Activated CD4-positive, alpha-beta T cell treated with anti-CD3 and anti-CD28 coated beads for 36 hours (primary cell): Measurements from ENCODE around the gene TNFAIP8L2. TPM values are rescaled to one million over a fixed set of nuclear protein-coding genes. Genes with fewer than 3 reads are reported as not detected.
A peak's percentile ranks its signal among the peaks of the same experiment; 100 is the strongest.

Experiments
- ATAC-seq: fragments of 200-7000 bp; cut with Tn5 transposase; one replicate; pipeline ENCODE4 v1.10.0; 2021; ENCODE audit warnings: mild to moderate bottlenecking, moderate library complexity
- CTCF ChIA-PET: fragments of 350-600 bp; sonication (Branson Sonifier 250); formaldehyde crosslinking; loops from one replicate; lab custom pipeline; 2021; ENCODE audit warnings: antibody characterized with exemption; lab: Charles Lee
- POLR2A ChIA-PET: fragments of 350-600 bp; sonication (Branson Sonifier 250); formaldehyde crosslinking; loops from one replicate; lab custom pipeline; 2021; ENCODE audit warnings: antibody characterized with exemption, inconsistent platforms; lab: Charles Lee
- DNase-seq: peaks from one replicate; pipeline ENCODE4 v3.0.0-alpha.2; 2020
- H3K27ac Mint-ChIP-seq: one replicate; pipeline ENCODE4 v1.8.0; 2021; ENCODE audit warnings: mixed read lengths
- H3K27me3 Mint-ChIP-seq: one replicate; pipeline ENCODE4 v1.8.0; 2021; ENCODE audit warnings: mixed read lengths
- H3K36me3 Mint-ChIP-seq: one replicate; pipeline ENCODE4 v1.8.0; 2021; ENCODE audit warnings: low read depth, mixed read lengths
- H3K4me1 Mint-ChIP-seq: one replicate; pipeline ENCODE4 v1.8.0; 2021; ENCODE audit warnings: mixed read lengths
- H3K4me3 Mint-ChIP-seq: one replicate; pipeline ENCODE4 v1.8.0; 2021; ENCODE audit warnings: mild to moderate bottlenecking, moderate library complexity, mixed read lengths
- H3K9me3 Mint-ChIP-seq: one replicate; pipeline ENCODE4 v1.8.0; 2021; ENCODE audit warnings: low read depth, mixed read lengths
- intact Hi-C, 2 experiments: fragments of 100-400 bp; cut with DNase I in 1 of 2; cut with micrococcal nuclease in 1 of 2; formaldehyde crosslinking; loops; one replicate each; pipeline versions ENCODE4 v1.14.2 to v1.15.1; 2022 to 2024; cut with DNase I, micrococcal nuclease
- total RNA-seq, 2 experiments: library from RNA; stranded (reverse); gene quantifications; one replicate each; pipeline ENCODE4 v1.2.3, GENCODE V29; 2021

The TNFAIP8L2 gene
- 10 to 100 TPM; 18.4 to 19.2 TPM for total RNA-seq

DNA sequence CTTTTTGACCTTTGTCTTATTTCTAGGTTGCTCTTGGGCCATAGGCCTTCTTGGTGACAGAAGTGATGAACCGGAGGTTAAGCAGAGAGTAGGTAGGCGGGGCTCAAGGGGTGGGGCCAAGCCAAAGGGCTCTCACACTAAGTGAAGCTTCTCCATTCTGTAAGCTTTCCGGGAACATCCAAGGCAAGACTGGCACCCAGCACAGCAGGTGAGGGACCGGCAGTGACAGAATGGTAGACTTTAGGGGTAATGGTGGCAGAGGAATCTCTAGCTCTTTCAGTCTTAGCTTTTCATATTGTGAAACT, at the start of gene TNFAIP8L2:
TSS of gene TNFAIP8L2 (plus strand) at position 135 of the 305 bp plus-strand sequence. CDS start 2,049 bp downstream, outside the sequence.
- Mint-ChIP-seq H3K27me3 (no peaks in the 10 kb centered on the region), H3K36me3 (peaks cover 36% of the 10 kb centered on the region), H3K9me3 (no peaks in the 10 kb centered on the region), H3K27ac (peak within 1 kb of the TSS; percentile 99), H3K4me1 (peaks cover 44% of the 10 kb centered on the region), H3K4me3 (peak within 1 kb of the TSS; percentile 88)
- ATAC-seq (peak; percentile 85), DNase-seq (peak; percentile 91)
- ChIA-PET POLR2A (interaction anchor here (0.6 to 2.1 kb wide), 14 partner anchors 8 to 541 kb away, joined by 3 to 17 read pairs (median 4); partner anchors contain the start of genes C1orf56, LYSMD1, MINDY1 and PSMD4), CTCF (interaction anchor here (0.5 to 8.0 kb wide), 35 partner anchors 8 to 589 kb away, joined by 3 to 195 read pairs (median 4); partner anchors contain the start of genes GABPB2, LYSMD1, MINDY1 and MLLT11)
- intact Hi-C loops: loop anchor here (1.0 to 5.0 kb wide), 14 partner anchors 9 to 594 kb away; partner anchors contain the start of genes CDC42SE1 (in 2 of the 2), PRUNE1 (in 2 of the 2), SEMA6C (in 2 of the 2) and ARNT (in 1 of the 2)

GRCh38 chr1:151106894-151107293, 49.6 kb upstream of the TNFAIP8L2 start:
- CTCF ChIA-PET: no interaction called here
- DNase-seq: no peak
- H3K4me1 Mint-ChIP-seq: no peaks in the 10 kb centered on the region
- H3K27me3 Mint-ChIP-seq: no peaks in the 10 kb centered on the region
- no peak overlapping the region for H3K4me3 Mint-ChIP-seq
- peaks cover 4% of the 10 kb centered on the region for H3K36me3 Mint-ChIP-seq
- H3K9me3 Mint-ChIP-seq: no peaks in the 10 kb centered on the region
- POLR2A ChIA-PET: no interaction called here
- ATAC-seq: no peak
- intact Hi-C loops: no loop called here
- no peak overlapping the region for H3K27ac Mint-ChIP-seq

GRCh38 chr1:151108331-151108730, 48.1 kb upstream of the TNFAIP8L2 start:
- DNase-seq (no peak), ATAC-seq (no peak)
- CTCF ChIA-PET: interaction anchor here (0.6 to 2.9 kb wide), 2 partner anchors 8 to 48 kb away, joined by 3 to 15 read pairs; no protein-coding TSS in a partner anchor
- intact Hi-C loops: no loop called here
- no peaks in the 10 kb centered on the region for H3K27me3 Mint-ChIP-seq
- H3K9me3 Mint-ChIP-seq: no peaks in the 10 kb centered on the region
- H3K27ac Mint-ChIP-seq: no peak overlapping the region
- no peak overlapping the region for H3K4me3 Mint-ChIP-seq
- peaks cover 4% of the 10 kb centered on the region for H3K36me3 Mint-ChIP-seq
- POLR2A ChIA-PET: no interaction called here
- no peaks in the 10 kb centered on the region for H3K4me1 Mint-ChIP-seq

DNA sequence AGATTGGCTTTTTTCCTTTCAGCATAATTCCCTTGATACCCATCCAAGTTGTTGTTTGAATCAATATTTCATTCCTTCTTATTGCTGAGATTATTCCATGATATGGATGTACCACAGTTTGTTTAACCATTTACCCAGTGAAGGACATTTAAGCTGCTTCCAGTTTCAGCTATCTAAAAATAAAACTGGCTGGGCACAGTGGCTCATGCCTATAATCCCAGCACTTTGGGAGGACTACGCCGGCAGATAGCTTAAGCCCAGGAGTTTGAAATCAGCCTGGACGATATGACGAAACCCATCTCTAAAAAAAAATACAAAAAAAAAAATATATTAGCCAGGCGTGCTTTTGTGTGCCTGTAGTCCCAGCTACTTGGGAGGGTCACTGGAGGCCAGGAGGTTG, 42.6 kb upstream of the TNFAIP8L2 start:
- ATAC-seq: no peak
- H3K27me3 Mint-ChIP-seq: no peaks in the 10 kb centered on the region
- no peaks in the 10 kb centered on the region for H3K4me1 Mint-ChIP-seq
- no peak overlapping the region for H3K27ac Mint-ChIP-seq
- H3K9me3 Mint-ChIP-seq: no peaks in the 10 kb centered on the region
- H3K36me3 Mint-ChIP-seq: no peaks in the 10 kb centered on the region
- POLR2A ChIA-PET: no interaction called here
- CTCF ChIA-PET: interaction anchor here (0.6 to 0.7 kb wide), 2 partner anchors 22 to 38 kb away, joined by 3 read pairs; no protein-coding TSS in a partner anchor
- no peak overlapping the region for H3K4me3 Mint-ChIP-seq
- intact Hi-C loops: no loop called here
- DNase-seq: no peak

DNA sequence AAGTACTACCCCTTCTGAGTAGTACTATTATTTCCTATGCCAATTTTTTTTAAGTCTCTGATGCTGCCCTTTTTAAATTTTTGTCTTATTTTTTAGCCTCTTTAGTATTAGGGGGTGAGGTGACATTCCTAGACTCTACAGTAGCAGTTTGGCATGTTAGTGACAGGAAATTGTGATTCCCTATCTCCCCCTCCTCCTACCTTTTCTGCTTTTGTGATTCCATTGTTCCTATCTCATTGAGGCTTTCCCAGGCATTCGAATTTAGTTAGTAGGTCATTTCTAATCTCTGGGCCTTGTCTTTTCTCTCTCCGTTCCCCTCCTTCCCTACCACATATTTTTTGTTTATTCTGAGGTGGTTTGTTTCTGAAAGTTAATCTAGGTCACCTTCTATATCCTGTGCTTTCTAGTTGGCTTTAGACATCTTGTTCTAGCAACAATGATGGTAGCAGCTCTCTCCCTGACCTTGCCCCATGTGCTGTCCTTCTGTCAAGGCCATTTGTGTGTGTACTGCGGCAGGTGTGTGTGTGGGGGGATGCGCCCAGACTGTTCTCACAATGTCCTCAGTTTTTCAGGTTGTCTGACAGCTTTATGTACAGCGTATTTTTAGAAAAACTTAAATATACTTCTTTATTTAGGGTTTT, 31.6 kb upstream of the TNFAIP8L2 start:
- ATAC-seq: no peak
- intact Hi-C loops: no loop called here
- ChIA-PET CTCF (interaction anchor here (1.2 kb wide), 1 partner anchor 23 kb away, joined by 3 read pairs; no protein-coding TSS in a partner anchor), POLR2A (no interaction called here)
- H3K27me3 Mint-ChIP-seq: no peaks in the 10 kb centered on the region
- no peak overlapping the region for H3K4me3 Mint-ChIP-seq
- H3K4me1 Mint-ChIP-seq: peaks cover 2% of the 10 kb centered on the region
- no peaks in the 10 kb centered on the region for H3K9me3 Mint-ChIP-seq
- H3K27ac Mint-ChIP-seq: no peak overlapping the region
- peaks cover 2% of the 10 kb centered on the region for H3K36me3 Mint-ChIP-seq
- DNase-seq: no peak

DNA sequence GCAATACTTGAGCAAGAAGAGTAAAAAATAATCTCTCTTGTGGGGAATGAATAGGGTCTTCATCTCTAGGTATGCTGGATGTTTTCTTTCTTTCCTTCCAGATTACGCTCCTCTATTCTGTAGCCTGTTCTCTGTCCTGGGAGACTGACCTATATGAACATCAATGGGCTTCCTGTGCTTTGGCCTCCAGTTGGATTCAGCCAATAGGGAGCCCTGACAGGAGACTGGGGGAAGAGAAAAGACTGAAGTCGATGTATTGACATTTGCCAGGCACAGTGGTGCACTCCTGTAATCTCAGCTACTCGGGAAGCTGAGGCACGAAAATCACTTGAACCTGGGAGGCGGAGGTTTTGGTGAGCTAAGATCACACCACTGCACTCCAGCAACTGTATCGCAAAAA, 27.6 kb upstream of the TNFAIP8L2 start:
- Mint-ChIP-seq H3K36me3 (no peaks in the 10 kb centered on the region), H3K4me3 (no peak overlapping the region), H3K27ac (no peak overlapping the region), H3K9me3 (no peaks in the 10 kb centered on the region), H3K27me3 (no peaks in the 10 kb centered on the region), H3K4me1 (peaks cover 16% of the 10 kb centered on the region)
- ChIA-PET POLR2A (no interaction called here), CTCF (interaction anchor here (0.8 kb wide), 1 partner anchor 53 kb away, joined by 3 read pairs; no protein-coding TSS in a partner anchor)
- no peak for ATAC-seq
- intact Hi-C loops: no loop called here
- DNase-seq: no peak

- no peaks in the 10 kb centered on the region for H3K9me3 Mint-ChIP-seq
- ATAC-seq (peak; percentile 100), DNase-seq (peak; percentile 93)
- ChIA-PET POLR2A (interaction anchor here (0.5 to 1.6 kb wide), 12 partner anchors 11 to 439 kb away, joined by 3 to 7 read pairs (median 4); partner anchors contain the start of genes PSMD4, TNFAIP8L2 and VPS72), CTCF (interaction anchor here (0.6 to 2.5 kb wide), 21 partner anchors 9 to 715 kb away, joined by 3 to 17 read pairs (median 3); partner anchors contain the start of genes C1orf56, MINDY1 and TNFAIP8L2)
- intact Hi-C loops: loop anchor here in 1 of 2 experiments (1.0 kb wide), 2 partner anchors 15 to 25 kb away; partner anchors contain the start of genes SEMA6C and TNFAIP8L2
- peak overlapping the region; percentile 68 for H3K4me3 Mint-ChIP-seq
- H3K36me3 Mint-ChIP-seq: no peaks in the 10 kb centered on the region
- H3K4me1 Mint-ChIP-seq: peaks cover 14% of the 10 kb centered on the region
- no peaks in the 10 kb centered on the region for H3K27me3 Mint-ChIP-seq
- H3K27ac Mint-ChIP-seq: peak overlapping the region; percentile 76
Measured at GRCh38 chr1:151130987-151131586, 25.4 kb upstream of the TNFAIP8L2 start.

- POLR2A ChIA-PET: interaction anchor here (0.5 to 1.6 kb wide), 12 partner anchors 10 to 440 kb away, joined by 3 to 7 read pairs (median 4); partner anchors contain the start of genes PSMD4, TNFAIP8L2 and VPS72
- Mint-ChIP-seq H3K36me3 (no peaks in the 10 kb centered on the region), H3K4me3 (peak overlapping the region; percentile 68), H3K9me3 (no peaks in the 10 kb centered on the region), H3K4me1 (peaks cover 14% of the 10 kb centered on the region), H3K27ac (peak overlapping the region; percentile 64), H3K27me3 (no peaks in the 10 kb centered on the region)
- intact Hi-C loops: loop anchor here in 1 of 2 experiments (1.0 kb wide), 2 partner anchors 14 to 24 kb away; partner anchors contain the start of genes SEMA6C and TNFAIP8L2
- peak; percentile 16 for DNase-seq
- no peak for ATAC-seq
- CTCF ChIA-PET: interaction anchor here (0.6 to 2.5 kb wide), 21 partner anchors 10 to 714 kb away, joined by 3 to 17 read pairs (median 3); partner anchors contain the start of genes C1orf56, MINDY1 and TNFAIP8L2
Measured at GRCh38 chr1:151131701-151132334, 24.6 kb upstream of the TNFAIP8L2 start.

- no peak for DNase-seq
- no peak for ATAC-seq
- Mint-ChIP-seq H3K27me3 (no peaks in the 10 kb centered on the region), H3K4me1 (peaks cover 14% of the 10 kb centered on the region), H3K4me3 (peak overlapping the region; percentile 68), H3K36me3 (no peaks in the 10 kb centered on the region), H3K9me3 (no peaks in the 10 kb centered on the region), H3K27ac (no peak overlapping the region)
- CTCF ChIA-PET: interaction anchor here (0.7 kb wide), 1 partner anchor 215 kb away, joined by 5 read pairs; no protein-coding TSS in a partner anchor
- intact Hi-C loops: no loop called here
- POLR2A ChIA-PET: no interaction called here
Measured at GRCh38 chr1:151132335-151133017, 24.0 kb upstream of the TNFAIP8L2 start.

GRCh38 chr1:151133018-151133806, 23.2 kb upstream of the TNFAIP8L2 start:
- DNase-seq (no peak), ATAC-seq (no peak)
- intact Hi-C loops: no loop called here
- no peaks in the 10 kb centered on the region for H3K27me3 Mint-ChIP-seq
- H3K36me3 Mint-ChIP-seq: no peaks in the 10 kb centered on the region
- no peaks in the 10 kb centered on the region for H3K9me3 Mint-ChIP-seq
- CTCF ChIA-PET: interaction anchor here (0.6 to 2.3 kb wide), 5 partner anchors 18 to 131 kb away, joined by 3 to 8 read pairs (median 3); partner anchors contain the start of gene TNFAIP8L2
- no peak overlapping the region for H3K4me3 Mint-ChIP-seq
- no peak overlapping the region for H3K27ac Mint-ChIP-seq
- POLR2A ChIA-PET: interaction anchor here (0.6 kb wide), 1 partner anchor 583 kb away, joined by 5 read pairs; no protein-coding TSS in a partner anchor
- peaks cover 14% of the 10 kb centered on the region for H3K4me1 Mint-ChIP-seq
